Activated CD8-positive, alpha-beta T cell treated with anti-CD3 and anti-CD28 coated beads, Interleukin-2, amount 10 ng/mL, durations not matched to agents 7 days and 5 days (primary cell): Measurements from ENCODE around the gene A1BG. TPM values are rescaled to one million over a fixed set of nuclear protein-coding genes. Genes with fewer than 3 reads are reported as not detected.
"Not testable (repeated sequence)": the region's sequence is repeated elsewhere in the genome, so short reads cannot be mapped to it uniquely, and the experiment has no call there.

Source experiments
- ATAC-seq: fragments of 150-1000 bp; cut with Tn5 transposase; one replicate; pipeline ENCODE4 v1.10.0; 2021; ENCODE audit warnings: moderate library complexity
- CTCF ChIA-PET: fragments of 350-600 bp; sonication (Branson Sonifier 250); formaldehyde crosslinking; loops from one replicate; lab custom pipeline; 2021; ENCODE audit warnings: antibody characterized with exemption; lab: Charles Lee
- POLR2A ChIA-PET: fragments of 350-600 bp; sonication (Branson Sonifier 250); formaldehyde crosslinking; loops from one replicate; lab custom pipeline; 2021; ENCODE audit warnings: antibody characterized with exemption; lab: Charles Lee
- DNase-seq: peaks from one replicate; pipeline ENCODE4 v3.0.0-alpha.2; 2020
- H3K27ac Mint-ChIP-seq: one replicate; pipeline ENCODE4 v1.8.0; 2021; ENCODE audit warnings: mild to moderate bottlenecking, mixed read lengths
- H3K27me3 Mint-ChIP-seq: one replicate; pipeline ENCODE4 v1.8.0; 2021; ENCODE audit warnings: low read depth, mixed read lengths
- H3K36me3 Mint-ChIP-seq: one replicate; pipeline ENCODE4 v1.8.0; 2021; ENCODE audit warnings: low read depth, mixed read lengths
- H3K4me1 Mint-ChIP-seq: one replicate; pipeline ENCODE4 v1.8.0; 2021; ENCODE audit warnings: low read depth, mixed read lengths
- H3K4me3 Mint-ChIP-seq: one replicate; pipeline ENCODE4 v1.8.0; 2021; ENCODE audit warnings: mild to moderate bottlenecking, mixed read lengths
- H3K9me3 Mint-ChIP-seq: one replicate; pipeline ENCODE4 v1.8.0; 2022; ENCODE audit warnings: mixed read lengths; ENCODE audit not compliant: insufficient read depth
- total RNA-seq, 2 experiments: library from RNA; stranded (reverse); gene quantifications; one replicate each; pipeline ENCODE4 v1.2.3, GENCODE V29; 2021

The A1BG gene
- total RNA-seq, 2 experiments from 2014 or later: 14.9 to 17.5 TPM

GRCh38 chr19:58385313-58385890 is 32.1 kb upstream of the A1BG start:
- no peaks in the 10 kb centered on the region for H3K27me3 Mint-ChIP-seq
- H3K36me3 Mint-ChIP-seq: peaks cover 24% of the 10 kb centered on the region
- peak overlapping the region; percentile 97 for H3K4me3 Mint-ChIP-seq
- DNase-seq (no peak), ATAC-seq (no peak)
- H3K27ac Mint-ChIP-seq: peak overlapping the region; percentile 95
- H3K4me1 Mint-ChIP-seq: peaks cover 46% of the 10 kb centered on the region
- H3K9me3 Mint-ChIP-seq: no peaks in the 10 kb centered on the region
- CTCF ChIA-PET: interaction anchor here (1.0 kb wide), 1 partner anchor 134 kb away, joined by 3 read pairs; no protein-coding TSS in a partner anchor
- POLR2A ChIA-PET: interaction anchor here (1.2 to 1.6 kb wide), 2 partner anchors 23 to 202 kb away, joined by 3 to 4 read pairs; partner anchors contain the start of genes ZNF274 and ZNF497

DNA sequence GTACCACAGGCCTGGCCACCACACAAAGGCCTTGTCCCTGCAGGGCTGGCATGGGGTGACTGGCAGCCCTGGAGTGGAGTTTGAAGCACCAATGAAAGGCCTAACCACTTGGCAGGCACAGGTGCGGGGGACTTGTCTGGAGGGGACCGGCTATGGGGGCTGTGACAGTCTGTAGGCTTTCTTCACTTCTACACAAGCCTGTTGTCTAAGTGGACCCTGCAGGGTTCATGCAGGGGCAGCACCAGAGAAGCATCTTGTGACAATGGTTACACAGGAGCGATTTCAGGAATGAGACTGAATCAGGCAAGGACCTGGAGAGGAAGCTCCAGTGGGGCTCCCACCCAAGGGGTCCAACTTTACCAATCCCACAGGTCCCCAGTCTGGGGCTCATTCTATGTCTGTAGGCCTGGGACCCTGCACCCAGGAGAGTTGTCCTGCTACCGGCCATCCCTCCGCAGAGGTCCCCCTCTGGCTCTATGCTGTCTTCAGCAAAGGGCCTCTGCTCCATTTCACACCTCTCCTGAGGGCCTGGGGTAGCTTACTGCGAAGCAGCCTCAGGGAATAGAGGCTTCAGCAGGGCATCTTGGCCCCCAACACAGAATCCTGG is 29.8 kb upstream of the A1BG start:
- peaks cover 10% of the 10 kb centered on the region for H3K36me3 Mint-ChIP-seq
- ChIA-PET POLR2A (no interaction called here), CTCF (interaction anchor here (1.3 kb wide), 1 partner anchor 36 kb away, joined by 3 read pairs; no protein-coding TSS in a partner anchor)
- H3K27ac Mint-ChIP-seq: peak overlapping the region; percentile 49
- ATAC-seq: no peak
- H3K9me3 Mint-ChIP-seq: no peaks in the 10 kb centered on the region
- H3K4me1 Mint-ChIP-seq: peaks cover 44% of the 10 kb centered on the region
- DNase-seq: no peak
- H3K4me3 Mint-ChIP-seq: peak overlapping the region; percentile 40
- H3K27me3 Mint-ChIP-seq: no peaks in the 10 kb centered on the region

DNA sequence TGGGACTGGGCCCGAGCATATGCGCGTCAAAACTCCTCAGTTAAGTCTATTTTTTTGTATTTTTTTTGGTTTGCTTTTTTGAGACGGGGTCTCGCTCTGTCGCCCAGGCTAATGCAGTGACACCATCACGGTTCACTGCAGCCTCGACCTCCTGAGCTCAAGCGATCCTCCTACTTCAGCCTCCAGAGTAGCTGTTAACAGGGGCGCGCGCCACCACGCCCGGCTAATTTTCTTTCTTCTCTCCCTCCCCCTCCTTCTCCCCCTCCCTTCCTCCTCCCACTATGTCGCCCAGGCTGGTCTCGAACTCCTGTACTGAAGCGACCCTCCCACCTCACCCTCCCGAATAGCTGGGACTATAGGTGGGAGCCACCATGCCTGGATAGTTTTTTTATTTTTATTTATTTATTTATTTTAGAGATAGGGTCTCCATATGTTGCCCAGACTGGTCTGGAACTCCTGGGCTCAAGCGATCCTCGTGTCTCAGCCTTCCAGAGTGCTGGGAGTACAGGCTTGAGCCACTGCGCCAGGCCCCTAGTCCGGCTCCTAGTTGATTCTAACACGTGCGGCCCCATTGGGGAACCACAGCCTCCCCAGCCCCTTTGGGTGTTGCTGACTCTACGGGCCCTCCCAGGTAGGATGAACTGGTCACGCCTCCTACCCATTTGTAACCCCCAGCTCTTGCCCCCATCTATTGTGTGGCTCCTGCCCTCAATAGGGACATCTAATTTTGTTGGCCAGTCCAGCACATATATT is 28.3 kb upstream of the A1BG start:
- Mint-ChIP-seq H3K27me3 (no peaks in the 10 kb centered on the region), H3K27ac (peak overlapping the region; percentile 94), H3K9me3 (no peaks in the 10 kb centered on the region), H3K4me3 (peak overlapping the region; percentile 82), H3K36me3 (no peaks in the 10 kb centered on the region), H3K4me1 (peaks cover 40% of the 10 kb centered on the region)
- DNase-seq (no peak), ATAC-seq (no peak)
- ChIA-PET CTCF (interaction anchor here (0.7 to 1.3 kb wide), 2 partner anchors 27 to 34 kb away, joined by 3 read pairs; partner anchors contain the start of gene ZNF584), POLR2A (interaction anchor here (1.0 kb wide), 2 partner anchors 25 to 34 kb away, joined by 3 read pairs; no protein-coding TSS in a partner anchor)

DNA sequence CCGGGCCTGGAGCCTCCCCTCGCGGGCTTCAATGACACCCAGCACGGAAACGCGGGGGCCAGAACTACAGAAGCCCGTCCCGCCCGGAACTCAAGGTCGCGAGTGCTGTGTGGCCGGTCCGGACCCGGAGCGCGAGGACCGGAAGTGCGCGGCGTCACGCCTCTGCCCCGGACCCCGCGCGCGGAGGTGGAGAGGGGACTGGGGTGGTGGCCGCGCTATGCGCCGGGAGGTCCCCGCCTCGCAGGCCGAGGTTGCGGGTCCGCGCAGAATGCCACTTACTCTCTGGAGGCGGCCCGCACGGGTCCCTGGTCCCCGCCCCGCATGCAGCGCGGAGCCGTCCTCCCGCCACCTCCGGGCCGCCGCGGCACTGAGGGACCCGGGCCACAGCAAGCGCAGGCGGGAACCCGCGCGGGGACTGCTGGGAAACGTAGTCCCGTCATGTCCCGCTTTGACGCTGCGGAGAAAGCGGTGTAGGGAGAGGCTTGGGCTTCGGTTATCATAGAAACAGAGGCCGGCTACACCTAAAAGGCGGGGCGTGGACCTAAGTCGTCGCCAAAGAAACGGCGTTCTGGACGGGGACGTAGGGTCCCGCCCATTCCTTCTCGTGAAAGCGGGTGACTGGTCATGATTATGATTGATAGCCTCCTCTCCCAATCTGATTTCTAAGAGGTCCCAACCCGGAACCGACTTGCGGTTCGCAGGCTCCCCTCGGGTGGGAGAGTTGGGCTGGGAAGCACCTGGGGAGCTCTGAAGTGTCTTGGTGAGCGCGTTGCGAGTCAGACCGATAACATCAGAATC is 27.6 kb upstream of the A1BG start, which contains the start of gene ZNF837:
Gene ZNF837 (minus strand): TSS at position 369 of the 798 bp plus-strand sequence. CDS start 11,698 bp downstream, outside the sequence.
- Mint-ChIP-seq H3K36me3 (no peaks in the 10 kb centered on the region), H3K9me3 (no peaks in the 10 kb centered on the region), H3K27ac (peak within 1 kb of the TSS; percentile 94), H3K27me3 (no peaks in the 10 kb centered on the region), H3K4me1 (peaks cover 39% of the 10 kb centered on the region), H3K4me3 (peak within 1 kb of the TSS; percentile 82)
- ATAC-seq (peak; percentile 90), DNase-seq (peak; percentile 99)
- ChIA-PET CTCF (interaction anchor here (0.7 kb wide), 1 partner anchor 28 kb away, joined by 3 read pairs; the partner anchor contains the start of gene ZNF584), POLR2A (interaction anchor here (1.0 to 1.5 kb wide), 2 partner anchors 18 to 24 kb away, joined by 3 to 15 read pairs; partner anchors contain the start of gene ZNF497)

- H3K4me1 Mint-ChIP-seq: peaks cover 32% of the 10 kb centered on the region
- H3K9me3 Mint-ChIP-seq: no peaks in the 10 kb centered on the region
- H3K4me3 Mint-ChIP-seq: peak overlapping the region; percentile 82
- ATAC-seq (no peak), DNase-seq (no peak)
- ChIA-PET CTCF (interaction anchor here (0.5 to 0.8 kb wide), 2 partner anchors 8 to 17 kb away, joined by 3 read pairs; partner anchors contain the start of gene ZNF497), POLR2A (interaction anchor here (0.9 to 1.5 kb wide), 3 partner anchors 16 to 33 kb away, joined by 4 to 15 read pairs (median 4); partner anchors contain the start of gene ZNF497)
- peak overlapping the region; percentile 94 for H3K27ac Mint-ChIP-seq
- H3K36me3 Mint-ChIP-seq: no peaks in the 10 kb centered on the region
- no peaks in the 10 kb centered on the region for H3K27me3 Mint-ChIP-seq
These were observed 26.9 kb upstream of the A1BG start for GRCh38 chr19:58380037-58380661.

GRCh38 chr19:58379246-58379645 is 26.0 kb upstream of the A1BG start:
- DNase-seq: no peak
- Mint-ChIP-seq H3K4me1 (peaks cover 28% of the 10 kb centered on the region), H3K4me3 (peak overlapping the region; percentile 82), H3K27ac (peak overlapping the region; percentile 94), H3K9me3 (no peaks in the 10 kb centered on the region), H3K36me3 (no peaks in the 10 kb centered on the region), H3K27me3 (no peaks in the 10 kb centered on the region)
- ChIA-PET CTCF (interaction anchor here (0.8 kb wide), 1 partner anchor 16 kb away, joined by 3 read pairs; the partner anchor contains the start of gene ZNF497), POLR2A (interaction anchor here (0.9 to 1.5 kb wide), 3 partner anchors 15 to 32 kb away, joined by 4 to 15 read pairs (median 4); partner anchors contain the start of gene ZNF497)
- no peak for ATAC-seq

GRCh38 chr19:58376724-58377123 is 23.4 kb upstream of the A1BG start:
- POLR2A ChIA-PET: interaction anchor here (1.3 kb wide), 1 partner anchor 15 kb away, joined by 4 read pairs; no protein-coding TSS in a partner anchor
- H3K36me3 Mint-ChIP-seq, H3K27ac Mint-ChIP-seq, CTCF ChIA-PET, H3K4me3 Mint-ChIP-seq, H3K9me3 Mint-ChIP-seq, ATAC-seq, H3K27me3 Mint-ChIP-seq, DNase-seq: not testable (repeated sequence)
- H3K4me1 Mint-ChIP-seq: peaks cover 11% of the 10 kb centered on the region

- Mint-ChIP-seq H3K4me1 (no peaks in the 10 kb centered on the region), H3K4me3 (no peak overlapping the region), H3K27me3 (no peaks in the 10 kb centered on the region), H3K36me3 (no peaks in the 10 kb centered on the region), H3K27ac (no peak overlapping the region), H3K9me3 (no peaks in the 10 kb centered on the region)
- DNase-seq (no peak), ATAC-seq (no peak)
- POLR2A ChIA-PET: interaction anchor here (0.7 to 1.2 kb wide), 2 partner anchors 11 to 18 kb away, joined by 3 read pairs; partner anchors contain the start of gene ZNF497
- CTCF ChIA-PET: no interaction called here
These were observed 20.9 kb upstream of the A1BG start for GRCh38 chr19:58374200-58374599.

- H3K9me3 Mint-ChIP-seq: no peaks in the 10 kb centered on the region
- ChIA-PET CTCF (interaction anchor here (0.7 kb wide), 1 partner anchor 7 kb away, joined by 3 read pairs; no protein-coding TSS in a partner anchor), POLR2A (interaction anchor here (1.2 kb wide), 1 partner anchor 10 kb away, joined by 3 read pairs; the partner anchor contains the start of gene ZNF497)
- H3K27ac Mint-ChIP-seq: no peak overlapping the region
- no peaks in the 10 kb centered on the region for H3K36me3 Mint-ChIP-seq
- DNase-seq (no peak), ATAC-seq (no peak)
- H3K4me1 Mint-ChIP-seq: no peaks in the 10 kb centered on the region
- no peak overlapping the region for H3K4me3 Mint-ChIP-seq
- no peaks in the 10 kb centered on the region for H3K27me3 Mint-ChIP-seq
These were observed 19.2 kb upstream of the A1BG start for GRCh38 chr19:58372311-58373133.
